H9 (cell line): Measurements from ENCODE around the gene MYO18B. TPM values are rescaled to one million over a fixed set of nuclear protein-coding genes. Genes with fewer than 3 reads are reported as not detected.

Source experiments
- DNase-seq: peaks from one replicate; pipeline ENCODE4 v3.0.0-alpha.2; 2017
- H2AFZ ChIP-seq: one replicate; pipeline ENCODE4 v1.6.1; 2013; ENCODE audit warnings: mild to moderate bottlenecking, low read length, control low read depth, moderate library complexity
- H2AK5ac ChIP-seq: 2 replicates; pipeline ENCODE4 v1.6.1; 2013; ENCODE audit warnings: low read length, control low read depth, mixed read lengths; ENCODE audit not compliant: insufficient read length
- H2BK120ac ChIP-seq: one replicate; pipeline ENCODE4 v1.6.1; 2013; ENCODE audit warnings: low read depth, mild to moderate bottlenecking, low read length, control low read depth, inconsistent platforms; ENCODE audit not compliant: poor library complexity, severe bottlenecking
- H2BK12ac ChIP-seq: 2 replicates; pipeline ENCODE4 v1.6.1; 2013; ENCODE audit warnings: low read length, control low read depth, mixed read lengths, low read depth; ENCODE audit not compliant: insufficient read length
- H2BK15ac ChIP-seq: 2 replicates; pipeline ENCODE4 v1.6.1; 2013; ENCODE audit warnings: low read depth, low read length, control low read depth
- H2BK20ac ChIP-seq: one replicate; pipeline ENCODE4 v1.6.1; 2013; ENCODE audit warnings: low read depth, mild to moderate bottlenecking, low read length, control low read depth, inconsistent platforms; ENCODE audit not compliant: poor library complexity, severe bottlenecking
- H2BK5ac ChIP-seq: 2 replicates; pipeline ENCODE4 v1.6.1; 2013; ENCODE audit warnings: low read length, control low read depth, mixed read lengths; ENCODE audit not compliant: insufficient read length
- H3K14ac ChIP-seq: 2 replicates; pipeline ENCODE4 v1.6.1; 2013; ENCODE audit warnings: low read length, control low read depth; ENCODE audit not compliant: insufficient read depth
- H3K18ac ChIP-seq: 2 replicates; pipeline ENCODE4 v1.6.1; 2013; ENCODE audit warnings: low read depth, mild to moderate bottlenecking, mixed read lengths, low read length, control low read depth; ENCODE audit not compliant: insufficient read length
- H3K23ac ChIP-seq: 2 replicates; pipeline ENCODE4 v1.6.1; 2013; ENCODE audit warnings: low read length, control low read depth, mixed read lengths, low read depth; ENCODE audit not compliant: insufficient read length
- H3K23me2 ChIP-seq: 2 replicates; pipeline ENCODE4 v1.6.1; 2013; ENCODE audit warnings: low read depth, mild to moderate bottlenecking, mixed read lengths, low read length, control low read depth; ENCODE audit not compliant: insufficient read length, poor library complexity, severe bottlenecking
- H3K27ac ChIP-seq: 2 replicates; pipeline ENCODE4 v1.5.1; 2013; ENCODE audit warnings: low read length, control low read depth, mixed read lengths, low read depth; ENCODE audit not compliant: insufficient read length
- H3K27me3 ChIP-seq: 2 replicates; pipeline ENCODE4 v1.6.1; 2013; ENCODE audit warnings: low read length, control low read depth, inconsistent platforms; ENCODE audit not compliant: insufficient read depth
- H3K4ac ChIP-seq: 2 replicates; pipeline ENCODE4 v1.6.1; 2013; ENCODE audit warnings: low read depth, mild to moderate bottlenecking, control low read depth, inconsistent platforms, low read length, moderate library complexity
- H3K4me1 ChIP-seq: 2 replicates; pipeline ENCODE4 v1.6.1; 2013; ENCODE audit warnings: low read length, control low read depth, inconsistent platforms; ENCODE audit not compliant: insufficient read depth
- H3K4me2 ChIP-seq: 2 replicates; pipeline ENCODE4 v1.6.1; 2013; ENCODE audit warnings: low read length, control low read depth, mixed read lengths; ENCODE audit not compliant: insufficient read length, insufficient read depth
- H3K56ac ChIP-seq: 2 replicates; pipeline ENCODE4 v1.6.1; 2013; ENCODE audit warnings: low read depth, mild to moderate bottlenecking, mixed read lengths, low read length, control low read depth; ENCODE audit not compliant: insufficient read length
- H3K79me1 ChIP-seq: 2 replicates; pipeline ENCODE4 v1.6.1; 2013; ENCODE audit warnings: low read depth, mild to moderate bottlenecking, moderate library complexity, low read length, control low read depth, inconsistent platforms; ENCODE audit not compliant: insufficient read depth, poor library complexity, severe bottlenecking
- H3K79me2 ChIP-seq: 2 replicates; pipeline ENCODE4 v1.6.1; 2013; ENCODE audit warnings: low read length, control low read depth, inconsistent platforms; ENCODE audit not compliant: insufficient read depth
- H3K9ac ChIP-seq: 2 replicates; pipeline ENCODE4 v1.6.1; 2013; ENCODE audit warnings: low read length, control low read depth, mixed read lengths; ENCODE audit not compliant: insufficient read length; ENCODE audit errors: extremely low read depth
- H3K9me3 ChIP-seq: one replicate; pipeline ENCODE4 v1.6.1; 2013; ENCODE audit warnings: low read depth, low read length, inconsistent platforms; ENCODE audit not compliant: control insufficient read depth
- H3T11ph ChIP-seq: one replicate; pipeline ENCODE4 v1.6.1; 2013; ENCODE audit warnings: mild to moderate bottlenecking, low read length, control low read depth, inconsistent platforms
- H4K20me1 ChIP-seq: one replicate; pipeline ENCODE4 v1.6.1; 2013; ENCODE audit not compliant: control insufficient read depth, insufficient read length, insufficient read depth
- H4K5ac ChIP-seq: 2 replicates; pipeline ENCODE4 v1.6.1; 2013; ENCODE audit warnings: low read depth, mild to moderate bottlenecking, mixed read lengths, low read length, control low read depth; ENCODE audit not compliant: insufficient read length
- H4K8ac ChIP-seq: replicated peaks from 2 replicates; pipeline ENCODE4 v1.6.1; 2013; ENCODE audit warnings: low read length, control low read depth, mixed read lengths, low read depth; ENCODE audit not compliant: insufficient read length
- H4K91ac ChIP-seq: 2 replicates; pipeline ENCODE4 v1.6.1; 2013; ENCODE audit warnings: low read depth, mild to moderate bottlenecking, moderate library complexity, mixed read lengths, low read length, control low read depth; ENCODE audit not compliant: insufficient read length
- H3K27ac Mint-ChIP-seq, 3 experiments: 2 replicates in 2 of 3; 3 replicates in 1 of 3; pipeline ENCODE4 v1.8.0; 2020 to 2021; ENCODE audit warnings: mixed read lengths in 3 of 3, mild to moderate bottlenecking in 1 of 3, moderate library complexity in 1 of 3
- H3K27me3 Mint-ChIP-seq: 2 replicates; pipeline ENCODE4 v1.8.0; 2021; ENCODE audit warnings: low read depth, mild to moderate bottlenecking, moderate library complexity, mixed read lengths
- H3K36me3 Mint-ChIP-seq, 3 experiments: 2 replicates in 2 of 3; 3 replicates in 1 of 3; pipeline ENCODE4 v1.8.0; 2020 to 2021; ENCODE audit warnings: low read depth in 3 of 3, mixed read lengths in 3 of 3; ENCODE audit not compliant: insufficient read depth in 1 of 3
- H3K4me1 Mint-ChIP-seq, 2 experiments: 2 replicates each; pipeline ENCODE4 v1.8.0; 2020; ENCODE audit warnings: mixed read lengths in 2 of 2
- H3K4me3 Mint-ChIP-seq, 2 experiments: 2 replicates in 1 of 2; 3 replicates in 1 of 2; pipeline ENCODE4 v1.8.0; 2020 to 2021; ENCODE audit warnings: mild to moderate bottlenecking in 2 of 2, mixed read lengths in 2 of 2, moderate library complexity in 1 of 2
- H3K9me3 Mint-ChIP-seq, 2 experiments: 2 replicates in 1 of 2; 3 replicates in 1 of 2; pipeline ENCODE4 v1.8.0; 2020; ENCODE audit warnings: mild to moderate bottlenecking in 2 of 2, mixed read lengths in 2 of 2, moderate library complexity in 1 of 2
- CTCF ChIP-seq: fragments of 200-600 bp; sonication (generic); conservative IDR thresholded peaks from 3 replicates; pipeline ENCODE4 v1.8.0; 2021; ENCODE audit warnings: antibody characterized with exemption, mild to moderate bottlenecking
- WGBS: extraction: QIAGEN DNeasy Blood & Tissue Kit; methylation state at CpG from one replicate; pipeline ENCODE4 v1.1.7; 2013; ENCODE audit warnings: missing lambda C conversion rate, low lambda C conversion rate, mixed read lengths; ENCODE audit not compliant: insufficient read length; ENCODE audit errors: extremely low coverage; 5-methylcytosine and 5-hydroxymethylcytosine counted together
- total RNA-seq: library from RNA; stranded (reverse); gene quantifications from 2 replicates; pipeline ENCODE4 v1.2.1, GENCODE V29; 2021

MYO18B gene
- total RNA-seq, 1 experiment from 2014 or later, result 0.46 TPM

- Histone ChIP-seq H3K23ac (no peak overlapping the region), H3K9me3 (peaks cover 2% of the 10 kb centered on the region), H3K79me1 (no peaks in the 10 kb centered on the region), H3K9ac (no peak overlapping the region), H3K27ac (no peak overlapping the region), H3K79me2 (no peaks in the 10 kb centered on the region), H3K18ac (peak overlapping the region; percentile 23), H4K20me1 (no peaks in the 10 kb centered on the region), H2BK5ac (no peak overlapping the region), H2BK120ac (no peak overlapping the region), H3K27me3 (no peaks in the 10 kb centered on the region), H3K23me2 (no peaks in the 10 kb centered on the region), H3K14ac (no peak overlapping the region), H3K4me1 (no peaks in the 10 kb centered on the region), H2AFZ (no peak overlapping the region), H4K91ac (no peak overlapping the region), H4K5ac (no peak overlapping the region), H3K4ac (no peak overlapping the region), H2BK12ac (no peak overlapping the region), H2BK20ac (no peak overlapping the region), H3T11ph (no peak overlapping the region), H3K56ac (no peak overlapping the region), H2AK5ac (no peak overlapping the region), H3K4me2 (no peak overlapping the region), H4K8ac (no peak overlapping the region), H2BK15ac (no peak overlapping the region)
- DNase-seq, result no peak
- Mint-ChIP-seq H3K4me3 (no peak overlapping the region), H3K9me3 (peaks cover 6 to 7% of the 10 kb centered on the region in 2 experiments), H3K36me3 (peaks cover 2% of the 10 kb centered on the region in 3 experiments; a peak in 4 of 7 replicates), H3K4me1 (no peaks in the 10 kb centered on the region), H3K27ac (peak overlapping the region in 1 of 3 experiments; percentile 88; a peak in 1 of 7 replicates), H3K27me3 (peaks cover 7% of the 10 kb centered on the region)
- WGBS, result no CpG with 5 or more reads among the region's 9 CpGs
- TF ChIP-seq CTCF, result no peak
These were observed 85.4 kb downstream of the MYO18B start for GRCh38 chr22:25827415-25827814.
